Mammary epithelial cell (primary cell): ENCODE measurements around the gene KIF1B.

Source experiments
- CTCF ChIP-seq, 2 donors: IDR thresholded peaks in 1 of 2; conservative IDR thresholded peaks in 1 of 2; 2 replicates each; pipeline ENCODE4 v1.5.1; 2011 to 2012; ENCODE audit warnings: inconsistent platforms in 2 of 2, low read length in 2 of 2, mild to moderate bottlenecking in 2 of 2, control low read depth in 1 of 2, low read depth in 1 of 2; ENCODE audit not compliant: insufficient read depth in 1 of 2; ENCODE audit errors: extremely low read depth in 1 of 2
- EZH2 ChIP-seq: IDR thresholded peaks from 2 replicates; pipeline ENCODE4 v1.6.1; 2012; ENCODE audit warnings: low read length, inconsistent platforms, borderline replicate concordance

GRCh38 chr1:10204003-10204642, 6.2 kb upstream of the KIF1B start:
- TF ChIP-seq EZH2: no peak
- no peak for TF ChIP-seq CTCF (conservative IDR thresholded peaks at IDR 0.05 in 1 of 2, IDR thresholded peaks at IDR 0.05 in 1 of 2; ENCODE audit: extremely low read depth in 1 of 2, insufficient read depth in 1 of 2, low read depth in 1 of 2, low read length in 2 of 2)
